DMS114 treated with DMSO at 0.1 percent for 48 hours (cell line): ENCODE data around the gene KPNB1.

Experiments
- DNase-seq: peaks from one replicate; lab custom pipeline; 2025; ENCODE audit not compliant: unreplicated experiment; lab: John Stamatoyannopoulos, UW

KPNB1 gene

DNA sequence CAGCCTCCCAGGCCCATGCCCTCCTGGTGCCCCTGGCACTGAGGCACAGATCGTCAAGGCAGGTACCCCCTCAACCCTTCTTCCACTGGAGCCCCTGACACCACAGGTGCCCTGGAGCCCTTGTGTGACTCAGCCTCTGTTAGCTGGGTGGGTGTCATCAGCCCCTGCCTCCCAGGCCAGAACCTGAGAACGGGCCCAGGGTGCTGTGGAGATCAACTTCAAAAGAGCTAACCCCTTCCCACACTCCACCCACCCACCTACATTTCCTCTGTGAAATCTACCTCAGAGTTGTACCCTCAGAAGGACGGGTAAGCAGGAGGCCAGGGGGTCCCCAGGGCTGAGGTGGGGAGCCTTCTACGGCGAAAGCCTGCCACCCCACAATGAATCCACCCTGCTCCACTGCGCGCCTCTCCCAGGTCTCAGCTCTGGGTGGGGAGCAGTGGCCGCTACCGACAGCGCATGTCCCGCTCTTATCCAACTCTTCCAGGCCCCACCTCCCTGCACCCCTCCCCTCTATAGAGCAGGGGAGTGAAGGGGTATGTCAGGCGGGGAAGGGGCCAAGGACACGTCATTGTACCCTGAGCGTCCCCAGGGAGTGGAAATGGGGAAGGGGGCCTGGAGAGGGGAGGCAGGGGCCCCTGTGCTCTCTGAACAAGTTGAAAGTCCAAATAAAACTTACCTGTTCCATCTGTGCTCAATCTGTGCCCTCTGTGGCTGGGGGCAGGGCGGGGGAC, 61.8 kb downstream of the KPNB1 start:
- no peak for DNase-seq

DNA sequence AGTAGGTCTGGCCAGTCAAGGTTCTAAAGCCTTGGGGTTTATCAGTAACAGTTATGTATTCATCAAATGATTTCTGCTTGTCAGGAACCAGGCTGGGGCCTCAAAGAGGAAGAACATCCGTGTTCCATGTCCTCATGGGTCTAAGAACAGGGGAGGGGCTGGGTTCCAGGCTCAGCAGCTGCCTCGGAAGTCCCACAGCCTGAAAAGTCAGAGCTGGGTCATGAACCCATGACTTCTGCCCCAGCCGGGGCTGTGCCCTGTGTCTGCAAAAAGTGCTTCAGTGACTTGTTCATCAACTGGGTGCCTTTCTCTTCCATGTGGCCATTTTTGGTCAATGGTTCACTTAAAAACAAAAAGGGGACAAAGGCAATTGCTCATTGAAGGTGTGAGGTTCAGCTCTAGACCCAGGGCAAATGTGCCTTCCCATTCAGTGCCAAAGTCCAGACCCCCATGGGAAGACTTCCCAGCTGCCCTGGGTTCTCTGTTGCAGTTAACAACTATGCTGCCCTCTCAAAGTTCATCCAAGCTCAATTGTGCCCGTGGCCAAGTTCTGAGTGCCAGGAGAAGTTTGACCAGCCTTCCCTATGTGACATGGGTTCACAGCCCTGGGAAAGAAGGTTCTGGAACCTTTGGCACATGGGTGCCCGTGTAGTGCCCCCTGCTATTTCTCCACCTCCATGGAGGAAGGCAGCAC, 62.8 kb downstream of the KPNB1 start:
- no peak for DNase-seq

DNA sequence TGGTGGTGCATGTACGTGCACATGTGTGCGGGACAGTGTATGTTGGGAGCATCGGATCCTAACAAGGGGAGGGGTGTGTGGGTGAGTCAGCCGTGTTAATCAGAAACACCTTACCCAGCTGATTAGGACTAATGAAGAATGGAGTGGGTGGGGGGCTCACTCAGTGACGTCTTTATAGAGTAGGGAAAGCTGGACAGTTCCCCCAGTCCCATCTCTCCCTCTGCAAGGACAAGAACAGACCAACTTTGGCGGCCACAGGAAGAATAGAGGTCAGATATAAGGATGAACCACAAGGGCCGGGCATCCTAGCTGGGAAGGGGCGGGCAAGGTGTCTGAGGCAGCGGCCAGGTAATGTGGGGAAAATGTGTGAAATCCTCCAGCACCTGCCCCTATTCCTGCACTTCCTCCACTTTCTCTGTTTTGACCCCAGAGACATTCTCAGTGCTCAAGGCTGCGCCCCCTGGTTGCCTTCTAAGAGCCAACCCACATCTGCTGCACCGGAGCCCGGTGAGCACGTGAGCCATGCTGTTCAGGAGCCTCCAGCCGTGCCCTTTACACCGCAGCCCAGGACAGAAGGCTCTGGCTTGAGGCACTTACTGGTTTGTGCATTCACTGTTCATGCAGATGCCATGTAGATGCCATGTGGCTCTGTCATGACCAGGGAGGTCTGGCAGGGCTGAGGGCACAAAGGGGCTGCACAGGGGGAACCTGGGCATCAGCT, 64.4 kb downstream of the KPNB1 start:
- DNase-seq: no peak

DNA sequence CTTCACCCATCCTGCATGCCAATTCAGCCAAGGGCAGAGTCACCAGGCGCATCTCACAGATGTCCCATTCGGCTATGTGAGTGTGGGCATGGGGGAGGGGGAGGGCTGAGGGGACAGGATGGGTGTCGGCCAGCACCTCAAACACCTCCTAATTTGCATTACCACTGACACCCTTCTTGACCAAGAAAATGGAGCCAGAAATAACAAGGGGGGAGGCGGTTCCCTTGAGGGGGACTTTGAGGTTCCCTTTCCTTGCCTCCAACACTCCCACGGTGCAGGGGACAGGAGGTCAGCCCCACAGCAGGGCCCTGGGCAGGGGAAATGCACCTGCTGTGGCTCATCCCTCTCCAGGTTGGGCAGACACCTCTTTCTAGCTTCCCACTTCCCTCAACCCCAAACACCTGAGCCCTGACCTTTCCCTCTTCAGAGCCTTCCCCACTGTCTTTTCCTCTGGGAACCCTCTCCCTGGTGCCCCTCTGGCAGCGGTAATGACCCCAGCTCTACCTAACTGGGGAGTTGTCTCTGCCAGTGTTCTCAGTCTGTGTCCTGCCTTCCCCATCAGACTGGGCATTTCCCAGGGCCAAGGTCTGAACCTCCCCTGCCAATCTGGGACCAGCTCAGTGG, 65.2 kb downstream of the KPNB1 start:
- DNase-seq: no peak

DNA sequence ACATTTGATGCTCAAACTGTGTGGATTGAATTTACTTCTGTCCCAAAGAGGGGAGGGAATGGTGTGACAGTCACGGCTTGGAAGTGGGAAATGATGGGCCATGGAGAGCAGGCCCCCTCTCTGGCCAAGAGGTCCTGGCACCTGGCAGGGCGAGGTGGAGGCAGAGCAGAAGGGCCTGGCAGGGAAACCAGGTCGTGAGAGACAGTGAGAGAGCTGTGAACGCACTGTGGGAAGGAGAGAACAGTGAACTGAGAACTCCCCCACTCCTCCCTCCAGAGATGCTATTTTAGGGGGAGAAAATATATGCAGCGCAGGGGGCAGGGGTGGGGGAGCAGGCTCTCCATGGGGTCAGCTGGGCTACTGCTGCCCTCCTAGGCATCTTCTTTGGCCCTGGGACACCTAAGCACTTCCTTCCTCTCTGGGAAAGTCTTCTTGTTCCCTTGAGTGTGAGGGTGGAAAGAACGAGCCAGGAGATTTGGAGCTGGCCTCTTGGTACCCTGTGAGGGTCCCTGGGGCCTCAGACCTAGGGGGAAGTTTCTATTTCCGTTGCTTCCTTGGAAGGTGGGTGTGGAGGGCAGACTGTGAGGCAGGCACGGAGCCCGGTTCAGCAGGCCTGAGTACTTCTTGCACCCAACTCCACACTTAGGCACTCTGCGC, 66.1 kb downstream of the KPNB1 start:
- no peak for DNase-seq

DNA sequence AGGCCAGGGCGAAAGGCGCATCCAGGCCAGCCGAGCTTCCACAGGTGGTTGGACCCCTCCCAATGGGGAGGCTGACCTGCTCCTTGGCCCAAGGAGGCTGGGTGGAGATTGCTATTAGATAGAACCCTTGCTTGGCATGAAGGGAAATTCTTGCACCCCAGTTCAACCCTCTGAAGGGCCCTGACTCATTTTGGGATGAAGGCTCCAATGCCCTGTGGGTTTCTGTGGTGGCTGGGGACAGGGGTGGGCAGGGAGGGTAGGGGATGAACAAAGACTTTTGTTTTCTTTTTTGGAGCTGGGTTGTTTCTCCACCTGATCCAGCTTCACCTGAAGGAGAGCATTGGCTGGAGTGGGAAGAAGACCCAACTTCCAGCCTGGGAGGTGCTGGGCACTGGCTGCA, 66.7 kb downstream of the KPNB1 start:
- no peak for DNase-seq

DNA sequence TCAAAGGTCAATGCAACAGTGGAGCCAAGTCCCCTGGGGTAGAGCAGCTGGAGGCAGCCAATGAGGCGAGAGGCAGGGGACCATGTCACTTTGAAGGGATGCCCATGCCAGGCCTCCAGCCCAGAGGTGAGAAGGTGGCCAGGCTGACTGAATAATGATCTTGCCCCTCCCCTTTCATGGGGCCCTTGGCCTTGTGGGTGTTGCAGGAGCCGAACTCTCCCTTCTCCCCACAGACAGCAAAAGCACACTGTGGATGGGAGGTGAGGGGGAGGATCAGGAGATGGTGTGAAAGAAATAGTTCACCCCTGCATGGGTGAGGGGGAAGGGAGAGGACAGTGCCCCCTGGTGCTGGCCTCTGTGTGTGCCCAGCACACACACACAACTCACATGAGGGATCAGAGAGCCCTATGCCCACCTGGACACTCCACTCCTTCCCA, 67.6 kb downstream of the KPNB1 start:
- DNase-seq: no peak

DNA sequence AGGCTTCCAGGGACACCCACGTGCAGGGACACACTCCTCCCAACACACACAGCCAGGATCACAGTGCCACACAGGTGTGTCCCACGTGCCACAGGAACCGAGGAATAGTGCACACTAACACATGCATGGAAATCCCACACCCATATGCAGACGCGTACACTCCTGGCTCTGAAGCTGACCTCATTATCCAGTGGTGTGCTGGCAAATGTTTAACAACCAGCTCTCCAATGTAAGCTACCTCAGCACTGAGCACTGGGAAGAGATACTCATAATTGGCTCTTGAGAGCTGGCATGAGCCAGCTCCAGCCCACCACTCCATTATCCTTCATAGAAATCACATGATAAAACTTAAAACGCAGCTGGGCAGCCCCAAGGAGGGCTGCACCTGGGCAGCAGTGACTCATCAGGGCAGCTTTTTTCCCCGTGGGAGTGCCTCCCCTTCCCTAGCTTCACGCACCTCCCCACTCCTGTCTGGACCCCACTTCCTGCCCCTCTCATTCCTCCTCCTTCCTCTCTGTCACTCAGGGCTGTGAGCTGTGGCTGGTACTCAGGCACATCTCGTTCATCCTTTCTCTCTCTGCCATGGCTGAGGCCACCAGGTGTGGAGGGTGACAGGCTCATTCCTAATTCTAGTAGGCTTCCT, 68.4 kb downstream of the KPNB1 start:
- DNase-seq: no peak

DNA sequence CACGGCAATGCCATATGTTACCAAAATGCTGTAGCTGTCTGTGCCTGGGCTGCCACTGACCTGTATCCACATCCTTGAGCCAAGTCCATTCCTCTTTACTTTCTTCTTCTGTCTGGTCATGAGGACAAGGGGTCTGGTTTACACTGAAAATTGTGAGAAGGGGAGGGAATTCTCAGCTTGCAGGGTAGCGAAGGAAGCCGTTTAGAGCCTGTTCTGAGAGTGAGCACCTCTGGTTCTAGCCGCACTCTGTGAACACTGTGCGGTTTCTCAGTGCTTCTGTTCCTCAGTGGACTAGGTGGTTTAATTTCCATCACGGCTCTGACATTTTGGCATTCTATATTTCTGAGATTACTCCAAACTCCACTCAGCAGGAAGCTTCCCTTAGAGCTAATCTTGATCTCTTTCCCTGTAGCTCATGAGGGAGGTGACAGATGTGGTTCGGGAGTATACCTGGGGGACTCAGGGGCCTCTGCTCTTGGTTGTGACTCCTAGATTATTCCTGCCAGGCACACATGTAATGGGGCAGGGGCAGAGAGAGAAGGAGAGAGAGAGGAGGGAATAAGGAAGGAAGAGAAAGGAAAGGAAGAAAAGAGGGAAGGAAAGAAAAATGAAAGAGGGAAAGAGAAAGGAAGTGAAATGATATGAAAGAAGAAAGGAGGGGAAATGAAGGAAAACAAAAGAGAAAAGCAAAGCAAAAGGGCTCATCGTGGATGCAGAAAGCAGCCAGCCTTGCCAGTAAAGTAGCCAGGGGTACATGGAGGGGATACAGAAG, 69.1 kb downstream of the KPNB1 start:
- no peak for DNase-seq

DNA sequence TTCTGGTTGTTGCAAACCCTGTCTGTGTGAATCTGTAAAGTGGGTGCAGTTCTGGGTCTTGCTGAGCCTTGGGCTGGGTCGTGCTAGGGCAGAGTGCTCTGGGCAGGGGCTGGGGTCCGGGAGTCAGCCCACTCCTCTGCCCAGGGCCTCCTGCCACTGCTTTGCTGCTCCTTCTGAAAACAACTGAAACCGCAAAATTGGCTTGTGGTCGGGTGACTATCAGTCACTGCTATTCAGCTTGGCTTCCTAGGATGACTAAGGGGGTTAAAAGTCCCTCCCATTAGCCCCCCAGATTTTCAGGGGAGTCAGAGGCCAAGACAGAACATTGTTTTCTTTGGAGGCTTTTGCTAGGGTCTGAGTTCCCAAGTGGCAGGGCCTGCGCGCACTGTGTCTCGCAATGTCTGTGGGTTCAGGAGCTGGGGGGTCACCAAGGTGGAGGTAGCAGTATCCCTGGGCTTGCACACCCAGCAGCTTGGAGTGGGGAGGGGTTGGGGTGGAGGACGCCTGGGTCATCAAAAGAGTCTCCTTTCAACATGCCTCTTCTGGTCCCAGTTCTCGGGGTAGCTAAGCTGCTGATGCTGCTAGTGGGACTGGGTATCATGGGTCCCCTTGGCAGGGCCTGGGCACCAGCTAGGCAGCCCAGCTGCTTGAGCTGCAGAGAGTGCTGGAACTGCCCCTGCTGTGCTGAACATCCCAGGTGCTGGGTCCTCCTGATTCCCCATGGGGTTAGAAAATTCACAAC, 69.9 kb downstream of the KPNB1 start:
- DNase-seq: no peak

DNA sequence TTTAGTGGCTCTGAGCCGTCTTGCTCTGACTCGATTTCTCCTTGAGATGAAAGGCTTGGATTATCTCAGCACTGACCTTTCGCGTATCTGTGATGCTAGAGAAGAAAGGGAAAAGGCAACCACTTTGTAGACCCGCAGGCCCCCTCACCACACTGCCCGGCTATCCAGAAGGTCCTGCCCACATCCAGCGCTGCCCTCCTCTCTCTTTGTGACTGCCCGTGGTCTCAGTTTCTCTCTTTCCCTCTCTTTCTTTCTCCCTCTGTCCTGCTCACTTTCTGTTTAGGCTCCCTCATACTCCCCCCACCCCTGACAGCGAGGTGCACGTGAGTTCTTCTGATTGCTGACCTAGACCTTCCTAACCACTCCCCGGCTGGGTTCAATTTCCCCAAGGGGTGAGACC, 70.5 kb downstream of the KPNB1 start:
- DNase-seq: no peak

DNA sequence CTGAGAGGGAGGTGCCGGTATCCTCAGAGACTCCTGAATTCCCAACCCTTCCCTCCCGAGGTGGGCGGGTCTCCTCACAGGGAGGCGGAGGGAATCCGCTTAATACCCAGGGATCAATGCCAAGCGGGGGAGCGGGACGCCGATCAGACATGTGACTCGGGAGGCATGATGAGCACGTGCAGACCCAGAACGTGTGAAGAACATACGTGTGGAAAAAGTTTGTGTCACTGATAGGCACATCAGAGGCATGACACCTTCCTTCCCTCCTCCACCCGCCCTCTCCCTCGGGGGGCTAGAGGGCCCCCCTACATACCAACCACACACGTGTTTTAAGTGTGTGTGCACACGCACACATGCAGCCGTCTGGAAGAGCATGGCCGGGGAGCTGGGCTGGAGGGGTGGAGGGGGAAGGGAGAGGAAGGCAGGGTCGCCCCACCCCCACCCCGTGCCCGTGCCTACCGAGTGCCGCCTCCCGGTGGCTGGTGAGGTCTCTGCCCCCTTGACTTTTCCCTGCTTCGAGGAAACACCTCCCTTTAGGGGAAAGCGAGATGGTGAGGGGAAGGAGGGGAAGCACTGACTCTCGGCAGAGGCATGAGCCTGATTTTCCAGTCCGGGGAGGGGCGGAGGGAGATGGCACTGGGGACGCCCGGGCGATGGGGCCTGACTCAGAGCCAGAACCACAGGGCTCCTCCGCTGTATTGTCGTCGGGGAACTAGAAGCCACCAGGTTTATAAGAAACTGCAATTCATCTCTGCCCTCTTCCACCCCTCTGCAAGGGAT, 71.2 kb downstream of the KPNB1 start:
- DNase-seq: no peak

DNA sequence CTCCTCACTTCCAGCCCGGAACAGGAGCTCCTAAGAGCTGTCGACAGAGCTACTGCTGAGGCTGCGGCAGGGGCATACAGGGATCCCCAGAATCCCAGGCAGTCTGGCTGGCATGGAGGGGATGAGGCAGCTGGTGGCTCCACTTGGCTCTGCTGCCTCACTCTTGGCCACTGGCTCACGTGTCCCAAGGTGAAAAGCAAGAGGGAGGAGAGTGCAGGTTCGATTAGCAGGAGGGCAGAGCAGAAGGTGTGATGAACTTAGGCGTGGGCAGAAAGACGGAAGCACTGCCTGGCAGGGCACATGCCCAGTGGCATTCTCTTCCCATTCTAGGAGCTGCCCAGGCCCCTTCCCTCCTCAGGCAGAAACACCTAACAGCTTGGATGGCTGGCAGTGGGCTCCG, 72.0 kb downstream of the KPNB1 start:
- no peak for DNase-seq

DNA sequence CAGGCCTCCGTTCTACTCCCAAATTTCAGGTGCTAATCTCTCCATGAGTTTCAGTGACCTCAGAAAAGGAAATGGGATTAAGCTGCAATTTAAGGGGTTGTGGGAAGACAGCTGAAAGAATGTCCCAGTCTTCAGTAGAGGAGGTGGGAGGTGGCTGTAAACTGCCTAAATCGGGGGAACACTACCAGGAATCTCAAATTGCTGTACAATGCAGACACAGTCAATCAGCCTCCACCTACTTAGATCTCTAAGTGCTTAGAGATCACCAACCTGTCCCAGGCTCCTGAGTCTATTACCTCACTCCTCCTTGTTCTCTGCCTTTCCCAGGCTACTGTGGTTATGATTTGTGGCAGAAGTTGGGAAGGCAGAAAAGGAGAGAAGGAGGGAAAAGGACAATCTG, 75.0 kb downstream of the KPNB1 start:
- DNase-seq: no peak

DNA sequence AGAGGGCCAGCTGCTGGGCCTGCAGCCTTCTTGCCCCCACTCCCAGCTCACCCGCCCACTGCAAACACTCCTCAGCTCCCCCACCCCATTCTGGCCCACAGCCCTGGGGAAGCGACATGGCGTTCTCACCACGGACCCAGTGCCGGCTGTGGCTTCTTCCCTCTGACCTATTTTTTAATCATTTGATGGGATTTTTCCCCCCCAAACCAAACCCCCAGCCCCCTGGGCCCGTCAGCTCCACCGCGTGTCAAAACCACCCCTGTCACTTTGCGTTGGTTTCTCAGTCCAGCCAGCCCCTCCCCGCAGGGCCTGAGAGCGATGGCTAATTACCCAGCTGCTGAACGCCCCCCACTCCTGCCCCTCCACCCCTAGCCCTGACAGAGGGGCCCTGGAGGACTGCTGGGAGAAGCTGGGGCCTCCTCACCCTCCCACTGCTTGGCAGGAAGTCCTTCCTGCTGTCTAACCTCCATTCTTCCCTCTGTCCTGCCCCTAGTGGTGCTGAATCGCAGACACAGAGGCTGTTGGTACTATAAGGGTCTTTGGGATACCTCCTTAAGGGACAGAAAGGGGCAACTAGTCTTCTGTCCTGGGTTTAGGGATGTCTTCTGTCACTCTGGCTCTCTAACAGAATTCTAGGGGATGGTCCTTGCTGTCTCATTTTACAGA, 75.9 kb downstream of the KPNB1 start:
- no peak for DNase-seq

DNA sequence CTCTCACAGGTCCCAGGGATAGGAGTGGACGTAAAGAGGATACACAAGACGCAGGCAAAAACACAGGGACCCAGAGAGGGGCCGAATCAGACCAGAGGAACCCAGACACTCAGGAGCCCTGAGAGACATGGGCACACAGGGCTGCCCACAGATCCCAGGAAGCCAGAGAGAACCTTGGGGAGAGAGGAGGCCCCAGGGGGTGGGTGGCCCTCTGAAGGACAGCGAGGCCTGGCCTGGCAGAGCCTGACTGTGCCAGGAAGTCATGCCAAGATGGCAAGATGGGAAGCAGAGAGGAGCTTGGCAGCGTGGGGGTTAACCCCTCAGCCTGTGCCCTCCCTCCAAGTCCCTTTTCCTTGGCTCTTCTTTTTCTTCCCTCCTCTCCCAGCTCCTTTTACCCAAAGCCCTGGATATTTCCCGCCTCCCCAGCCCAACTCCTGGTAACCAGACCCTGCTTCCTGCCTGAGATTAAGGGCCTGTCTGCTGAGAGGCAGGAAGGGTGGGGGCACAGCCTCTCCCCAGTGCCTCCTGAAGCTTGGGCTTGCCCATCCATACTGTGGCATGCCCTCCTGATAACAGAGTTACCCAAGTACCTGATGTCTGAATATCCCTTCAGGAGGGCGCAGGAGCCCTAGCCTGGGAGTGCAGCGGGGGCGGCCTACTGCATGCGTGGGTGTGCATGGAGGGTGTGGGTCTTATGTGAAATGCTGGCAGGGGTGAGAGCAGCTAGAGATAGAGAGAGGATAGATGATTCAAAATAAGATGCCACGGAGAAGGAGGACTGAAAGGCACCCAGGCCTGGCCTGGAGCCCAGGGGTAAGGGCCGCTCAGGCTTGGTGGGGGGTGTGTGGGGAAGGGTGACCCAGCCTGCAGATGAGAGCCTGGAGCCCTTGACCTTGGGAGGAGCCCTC, 77.3 kb downstream of the KPNB1 start:
- DNase-seq: no peak

DNA sequence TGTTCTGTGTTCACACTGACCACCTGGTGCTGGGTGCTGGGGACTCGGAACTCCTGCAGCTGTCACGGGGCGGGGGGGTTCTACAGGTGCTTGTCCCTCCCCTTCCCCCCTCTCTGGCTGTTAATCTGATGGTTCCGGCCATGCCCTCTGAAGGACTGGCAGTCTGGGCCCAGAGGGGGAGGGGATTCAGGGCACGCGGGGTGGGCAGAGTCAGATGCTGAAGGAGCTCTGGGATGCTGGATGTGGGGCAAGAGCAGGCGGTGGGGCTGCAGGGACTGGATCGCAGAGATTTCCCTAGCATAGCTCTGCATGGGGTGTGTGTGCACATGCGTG, 78.0 kb downstream of the KPNB1 start:
- no peak for DNase-seq
